HL-60 (cell line): Measurements from ENCODE around the gene ZMYM2.

Source experiments
- DNase-seq, 2 experiments: peaks; one replicate each; pipeline ENCODE4 v3.0.0-alpha.2; 2010 to 2020; ENCODE audit warnings: low read depth in 1 of 2, low spot score in 1 of 2
- H3K27ac ChIP-seq: fragments of 250-450 bp; sonication (Bioruptor Pico); replicated peaks from 2 replicates; pipeline ENCODE4 v1.5.1; 2020; ENCODE audit warnings: mild to moderate bottlenecking, moderate library complexity
- H3K27me3 ChIP-seq: fragments of 250-450 bp; sonication (Bioruptor Pico); 2 replicates; pipeline ENCODE4 v1.5.1; 2021; ENCODE audit warnings: mild to moderate bottlenecking, moderate library complexity; ENCODE audit not compliant: insufficient read depth, poor library complexity, severe bottlenecking
- H3K4me3 ChIP-seq: replicated peaks from 2 replicates; pipeline ENCODE4 v1.5.1; 2011; ENCODE audit warnings: mild to moderate bottlenecking, control low read depth, low read length; ENCODE audit not compliant: insufficient read depth
- CTCF ChIP-seq: IDR thresholded peaks from one replicate; pipeline ENCODE4 v1.5.1; 2011; ENCODE audit warnings: low read length, control low read depth, inconsistent platforms; ENCODE audit not compliant: insufficient read depth
- GABPA ChIP-seq: IDR thresholded peaks from 2 replicates; pipeline ENCODE4 v1.6.1; 2012; ENCODE audit warnings: low read depth
- POLR2AphosphoS5 ChIP-seq: IDR thresholded peaks from 2 replicates; pipeline ENCODE4 v1.6.1; 2012; ENCODE audit warnings: low read depth
- REST ChIP-seq: IDR thresholded peaks from 2 replicates; pipeline ENCODE4 v1.6.1; 2012; ENCODE audit warnings: low read depth; ENCODE audit not compliant: insufficient replicate concordance
- SPI1 ChIP-seq: IDR thresholded peaks from 2 replicates; pipeline ENCODE4 v1.6.1; 2012; ENCODE audit warnings: low read depth, mild to moderate bottlenecking, borderline replicate concordance

The ZMYM2 gene

GRCh38 chr13:19991531-19991930, 33.0 kb downstream of the ZMYM2 start:
- H3K27me3 ChIP-seq = no peaks in the 10 kb centered on the region
- no peak overlapping the region for H3K4me3 ChIP-seq
- TF ChIP-seq SPI1 (no peak), CTCF (no peak), GABPA (no peak), REST (no peak), POLR2AphosphoS5 (no peak)
- DNase-seq = no peak
- no peak overlapping the region for H3K27ac ChIP-seq

DNA sequence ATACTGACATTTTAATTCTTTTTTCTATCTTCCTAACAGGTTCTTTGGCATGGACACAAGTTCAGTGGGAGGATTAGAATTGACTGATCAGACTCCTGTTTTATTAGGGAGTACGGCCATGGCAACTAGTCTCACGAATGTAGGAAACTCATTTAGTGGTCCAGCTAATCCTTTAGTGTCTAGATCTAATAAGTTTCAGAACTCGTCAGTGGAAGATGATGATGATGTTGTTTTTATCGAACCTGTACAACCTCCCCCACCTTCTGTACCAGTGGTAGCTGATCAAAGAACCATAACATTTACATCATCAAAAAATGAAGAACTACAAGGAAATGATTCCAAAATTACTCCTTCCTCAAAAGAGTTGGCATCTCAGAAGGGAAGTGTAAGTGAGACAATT, 34.5 kb downstream of the ZMYM2 start:
- Histone ChIP-seq H3K27ac (no peak overlapping the region), H3K4me3 (no peak overlapping the region), H3K27me3 (no peaks in the 10 kb centered on the region)
- no peak for TF ChIP-seq POLR2AphosphoS5
- no peak for DNase-seq

DNA sequence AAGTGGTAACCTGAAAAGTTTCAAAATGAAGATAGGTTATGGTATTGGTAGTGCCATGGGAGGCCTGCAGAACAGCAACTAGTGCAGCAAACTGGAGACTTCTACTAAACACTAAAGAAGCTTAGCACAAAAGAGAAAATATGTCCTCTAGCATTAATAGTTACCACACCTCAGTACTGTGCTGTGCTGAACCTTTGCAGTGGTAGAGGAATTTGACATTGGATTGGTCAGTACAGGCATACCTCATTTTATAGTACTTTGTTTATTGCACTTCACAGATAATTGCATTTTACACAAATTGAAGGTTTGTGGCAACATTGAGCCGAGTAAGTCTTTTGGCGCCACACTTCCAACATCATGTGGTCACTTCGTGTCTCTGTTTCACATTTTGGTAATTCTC, 40.4 kb downstream of the ZMYM2 start:
- no peak for DNase-seq
- no peak overlapping the region for H3K27ac ChIP-seq
- no peaks in the 10 kb centered on the region for H3K27me3 ChIP-seq
- no peak overlapping the region for H3K4me3 ChIP-seq
- no peak for TF ChIP-seq GABPA
- TF ChIP-seq CTCF = no peak
- no peak for TF ChIP-seq SPI1
- no peak for TF ChIP-seq POLR2AphosphoS5
- no peak for TF ChIP-seq REST

DNA sequence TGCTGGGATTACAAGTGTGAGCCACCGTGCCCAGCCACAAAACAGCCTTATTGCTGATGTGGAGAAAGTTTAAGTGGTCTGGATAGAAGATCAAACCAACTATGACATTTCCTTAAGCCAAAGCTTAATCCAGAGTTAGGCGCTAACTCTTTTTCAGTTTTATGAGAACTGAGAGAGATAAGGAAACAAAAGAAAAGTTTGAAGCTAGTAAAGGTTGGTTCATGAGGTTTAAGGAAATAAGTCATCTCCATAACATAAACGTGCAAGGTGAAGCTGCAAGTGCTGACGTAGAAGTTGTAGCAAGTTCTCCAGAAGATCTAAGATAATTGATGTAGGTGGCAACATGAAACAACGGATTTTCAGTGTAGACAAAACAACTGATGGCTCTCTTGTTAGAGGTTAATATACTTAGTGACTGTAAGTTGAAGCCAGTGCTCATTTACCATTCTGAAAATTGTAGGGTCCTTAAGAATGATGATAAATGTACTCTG, 41.6 kb downstream of the ZMYM2 start:
- TF ChIP-seq SPI1 (no peak), CTCF (no peak), REST (no peak), POLR2AphosphoS5 (no peak), GABPA (no peak)
- DNase-seq = no peak

More for the DNA sequence above, 41.6 kb downstream of the ZMYM2 start:
- no peak overlapping the region for H3K4me3 ChIP-seq
- H3K27ac ChIP-seq = no peak overlapping the region
- H3K27me3 ChIP-seq = no peaks in the 10 kb centered on the region
